Activated naive CD8-positive, alpha-beta T cell treated with anti-CD3 and anti-CD28 coated beads, Interleukin-2, amount 50 U/mL, for 16 hours (primary cell): ENCODE measurements around the gene SLIT1.

ENCODE experiments used
- DNase-seq: peaks from one replicate; pipeline ENCODE4 v3.0.0-alpha.2; 2020; ENCODE audit warnings: low read depth, low spot score

Gene SLIT1

GRCh38 chr10:97024168-97025073 lies 161.3 kb downstream of the SLIT1 start:
- no peak for DNase-seq

GRCh38 chr10:97023401-97024167 lies 162.2 kb downstream of the SLIT1 start:
- no peak for DNase-seq

DNA sequence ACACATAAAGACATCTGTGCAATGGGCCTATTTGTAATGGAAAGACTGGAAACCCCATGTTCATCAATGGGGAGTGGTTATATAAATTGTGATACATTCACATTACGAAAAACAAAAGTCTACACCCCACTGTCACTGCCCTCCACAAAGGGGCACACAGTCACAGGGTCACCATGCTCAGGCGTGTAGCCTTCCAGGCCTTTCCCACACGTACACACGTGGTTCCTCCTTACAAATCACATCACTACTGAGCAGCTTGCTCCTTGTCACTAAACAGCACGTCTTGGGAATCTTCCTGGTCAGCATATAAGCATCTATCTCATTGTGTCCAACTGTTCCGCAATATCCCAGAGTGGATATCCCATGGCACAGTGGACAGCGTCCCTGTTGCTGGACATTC lies 163.1 kb downstream of the SLIT1 start:
- DNase-seq, result no peak

DNA sequence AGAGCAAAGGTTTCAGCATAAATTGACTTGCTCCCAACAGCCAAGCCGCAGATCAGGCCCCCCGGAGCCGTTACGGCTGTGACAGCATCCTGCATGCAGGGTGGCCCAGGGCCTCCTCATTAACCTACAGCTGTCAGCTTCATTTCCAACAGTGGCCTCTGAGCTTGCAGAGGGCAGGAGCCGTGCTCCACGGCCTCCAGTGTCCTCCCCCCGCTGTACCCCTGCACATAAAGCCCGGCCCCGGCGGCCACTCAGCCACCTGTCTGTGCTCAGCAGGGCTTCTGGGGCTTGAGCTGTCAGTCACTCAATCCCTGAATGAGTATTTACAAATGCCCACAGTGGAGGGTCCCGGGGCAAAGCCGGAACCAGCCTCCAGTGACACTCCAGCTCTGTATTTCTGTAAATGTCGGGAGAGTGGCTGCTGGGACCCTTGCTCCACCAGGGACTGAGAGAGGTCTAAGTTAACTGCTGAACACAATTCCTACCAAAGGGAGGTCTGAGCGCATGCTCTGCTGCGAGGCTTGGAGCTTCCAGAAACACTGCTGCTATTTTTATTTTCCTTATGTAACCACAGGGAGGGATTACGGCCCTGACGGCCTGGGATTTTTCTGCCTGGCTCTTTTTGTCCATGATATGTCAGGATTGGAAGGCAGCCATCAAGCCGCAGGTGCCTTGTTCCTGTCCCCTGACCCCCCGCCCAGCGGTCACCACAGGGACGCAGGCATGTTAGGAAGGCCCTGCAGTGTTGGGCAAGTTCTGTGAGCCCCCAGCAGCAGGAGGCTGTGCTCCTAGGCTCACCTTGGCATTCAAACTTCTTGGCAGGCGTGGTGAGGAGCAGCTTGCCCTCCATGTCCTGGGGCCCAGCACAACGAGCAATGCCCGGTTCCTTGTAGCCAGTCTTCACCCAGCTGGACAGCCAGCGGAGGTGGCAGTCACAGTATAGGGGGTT lies 165.0 kb downstream of the SLIT1 start:
- DNase-seq, result no peak

DNA sequence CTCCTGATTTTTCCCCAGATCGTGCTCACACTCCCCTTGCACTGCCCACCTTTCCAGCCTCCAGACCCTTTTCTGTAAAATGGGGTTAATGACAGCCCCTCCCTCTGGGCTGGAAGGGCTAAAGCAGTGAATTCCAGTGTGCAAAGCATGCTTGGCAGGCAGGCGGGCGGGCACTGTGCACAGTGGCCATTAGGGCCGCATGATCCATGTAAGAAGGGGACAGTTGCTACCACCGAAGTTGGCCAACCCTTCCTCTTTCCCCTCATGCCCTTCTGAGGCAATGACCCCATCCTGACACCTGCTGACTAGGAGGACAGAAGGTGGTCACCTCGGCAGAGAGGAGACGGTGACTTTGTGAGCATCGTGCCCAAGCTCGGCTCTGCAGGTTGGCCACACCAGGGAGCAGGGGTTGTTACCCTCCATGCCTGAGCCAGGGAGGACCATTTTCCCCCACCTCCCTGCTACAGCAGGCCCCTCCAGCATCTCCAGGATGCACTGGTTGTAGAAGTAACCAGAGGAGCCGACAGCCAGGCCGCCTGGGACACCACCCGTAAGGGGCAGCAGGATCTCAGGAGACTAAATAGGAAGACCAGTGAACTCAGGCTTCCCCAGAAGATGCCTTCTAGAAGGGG lies 166.4 kb downstream of the SLIT1 start:
- DNase-seq, result no peak

DNA sequence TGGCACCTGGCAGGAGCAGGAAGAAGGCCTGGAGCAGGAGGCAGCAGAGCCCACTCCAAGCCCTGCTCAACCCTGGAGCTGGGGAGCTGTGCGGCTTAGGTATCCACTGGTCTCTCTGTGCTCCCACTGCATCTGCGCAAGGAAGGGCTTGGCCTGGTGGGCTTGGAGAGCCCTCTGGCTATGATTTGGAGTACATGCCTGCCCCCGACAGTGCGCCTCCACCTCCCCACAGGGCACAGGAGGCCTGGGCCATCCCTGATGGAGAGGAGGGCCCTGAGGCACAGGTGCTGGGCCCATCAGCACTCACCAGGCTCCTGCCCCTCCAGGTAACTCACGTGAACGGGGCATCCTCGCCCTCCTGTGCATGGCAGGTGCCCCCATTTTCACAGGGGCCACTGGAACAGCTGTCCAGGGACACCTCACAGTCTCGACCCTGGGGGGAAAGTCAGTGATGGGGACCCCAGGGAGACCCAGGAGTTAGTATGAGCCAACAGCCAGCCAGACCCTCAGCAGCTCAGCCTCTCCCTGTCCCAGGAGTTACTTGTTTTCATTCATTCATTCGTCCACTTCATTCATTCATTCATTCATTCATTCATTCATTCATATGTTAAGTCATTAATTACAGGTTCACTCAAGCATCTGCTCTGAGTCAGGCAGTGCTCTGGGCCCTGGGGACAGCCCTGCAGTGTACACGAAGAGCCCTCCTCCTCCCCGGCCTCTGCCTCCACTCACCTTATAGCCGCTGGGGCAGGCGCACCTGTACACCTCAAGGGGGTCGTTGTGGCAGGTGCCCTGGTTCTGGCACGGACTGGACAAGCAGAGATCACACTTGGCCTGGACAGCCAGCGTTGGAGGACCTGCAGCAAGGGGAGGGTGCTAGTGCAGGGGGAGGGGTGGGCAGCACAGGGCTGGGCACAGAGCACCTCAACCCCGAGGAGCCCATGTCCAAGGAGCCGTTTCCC lies 167.2 kb downstream of the SLIT1 start:
- DNase-seq, result no peak

DNA sequence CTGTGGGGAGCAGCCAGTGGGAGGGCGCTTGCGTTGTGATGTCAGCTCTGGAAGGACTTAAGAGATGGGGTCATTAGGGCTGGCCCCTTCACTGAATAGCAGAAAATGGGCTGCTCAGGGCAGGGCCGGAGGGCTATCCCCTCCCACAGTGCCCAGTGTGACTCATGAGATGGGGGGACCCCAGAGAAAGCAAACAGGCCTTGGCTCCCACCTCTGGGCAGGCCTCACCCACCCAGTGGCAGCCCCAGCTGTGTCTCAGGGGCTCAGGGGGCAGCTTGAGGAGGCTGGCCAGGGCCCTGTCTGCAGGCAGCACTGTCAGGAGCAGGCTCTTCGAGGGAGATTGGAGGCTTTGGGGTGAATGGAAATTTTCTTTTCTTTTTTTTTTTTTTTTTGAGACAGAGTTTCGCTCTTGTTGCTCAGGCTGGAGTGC lies 168.3 kb downstream of the SLIT1 start:
- DNase-seq, result no peak

GRCh38 chr10:97016728-97017473 lies 168.9 kb downstream of the SLIT1 start:
- DNase-seq, result no peak

- DNase-seq, result no peak
Observed at GRCh38 chr10:97015240-97015639, 170.5 kb downstream of the SLIT1 start.

- DNase-seq, result no peak
Observed at GRCh38 chr10:97013983-97014382, 171.8 kb downstream of the SLIT1 start.

- DNase-seq, result no peak
Observed at GRCh38 chr10:97013568-97013967, 172.2 kb downstream of the SLIT1 start.

DNA sequence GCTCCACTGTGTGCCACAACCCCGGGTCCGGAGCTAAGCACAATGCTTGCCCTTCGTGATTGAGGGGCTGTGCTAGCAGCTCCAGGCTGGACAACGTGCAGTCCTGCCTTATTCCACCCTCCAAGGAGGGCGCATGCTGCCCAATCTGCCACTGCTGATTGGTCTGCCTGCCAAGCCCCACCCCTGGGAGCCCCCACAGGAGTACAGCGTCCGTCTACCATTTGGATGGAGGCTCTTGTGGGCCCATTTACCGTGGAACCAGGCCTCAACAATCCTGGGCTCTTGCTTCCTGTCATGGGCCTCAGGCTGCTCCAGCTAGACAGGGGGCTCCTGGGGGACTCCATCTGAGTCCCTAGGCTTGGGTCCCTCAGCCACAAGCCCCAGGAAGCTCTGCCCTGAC lies 173.3 kb downstream of the SLIT1 start:
- no peak for DNase-seq

- DNase-seq, result no peak
Observed at GRCh38 chr10:97011397-97011796, 174.4 kb downstream of the SLIT1 start.

DNA sequence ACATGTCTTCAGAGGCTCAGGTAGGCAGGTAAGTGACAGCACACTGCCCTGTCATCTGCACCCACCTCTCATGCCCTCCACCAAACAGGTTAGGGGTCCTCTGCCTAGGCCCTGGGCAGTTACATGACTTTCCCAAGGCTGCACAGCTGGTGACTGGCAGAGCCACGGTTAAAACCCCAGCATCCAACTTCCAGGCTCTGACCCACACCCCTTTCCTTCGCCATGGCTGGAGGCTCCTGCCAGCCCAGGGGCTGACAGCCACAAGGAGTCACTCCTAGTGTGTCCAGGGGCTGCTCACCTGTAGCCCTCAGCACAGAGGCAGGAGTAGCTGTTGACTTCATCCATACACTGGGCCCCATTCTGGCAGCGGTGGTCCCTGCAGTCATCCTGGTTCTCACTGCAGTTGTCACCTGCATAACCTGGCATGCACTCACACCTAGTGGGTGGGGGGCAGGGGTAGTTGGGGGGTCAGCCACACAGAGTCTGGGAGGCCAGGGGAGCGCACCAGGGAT lies 175.0 kb downstream of the SLIT1 start:
- no peak for DNase-seq

DNA sequence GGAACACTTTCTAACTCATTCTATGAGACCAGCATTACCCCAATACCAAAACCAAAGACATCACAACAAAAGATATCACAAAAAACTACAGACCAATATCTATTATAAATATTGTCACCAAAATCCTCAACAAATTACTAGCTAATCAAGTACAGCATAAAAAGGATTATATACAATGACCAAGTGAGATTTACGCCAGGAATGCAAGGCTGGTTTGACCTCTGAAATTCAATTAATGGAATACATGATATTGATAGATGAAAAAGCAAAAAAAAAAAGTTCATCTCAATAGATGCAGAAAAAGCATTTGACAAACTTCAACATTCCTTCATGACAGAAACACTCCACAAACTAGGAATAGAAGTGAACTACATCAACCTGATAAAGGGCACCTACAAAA lies 178.3 kb downstream of the SLIT1 start:
- no peak for DNase-seq

- DNase-seq, result no peak
Observed at GRCh38 chr10:97006364-97006763, 179.4 kb downstream of the SLIT1 start.

- no peak for DNase-seq
Observed at GRCh38 chr10:97005349-97005748, 180.4 kb downstream of the SLIT1 start.

GRCh38 chr10:97004591-97004990 lies 181.2 kb downstream of the SLIT1 start:
- no peak for DNase-seq

DNA sequence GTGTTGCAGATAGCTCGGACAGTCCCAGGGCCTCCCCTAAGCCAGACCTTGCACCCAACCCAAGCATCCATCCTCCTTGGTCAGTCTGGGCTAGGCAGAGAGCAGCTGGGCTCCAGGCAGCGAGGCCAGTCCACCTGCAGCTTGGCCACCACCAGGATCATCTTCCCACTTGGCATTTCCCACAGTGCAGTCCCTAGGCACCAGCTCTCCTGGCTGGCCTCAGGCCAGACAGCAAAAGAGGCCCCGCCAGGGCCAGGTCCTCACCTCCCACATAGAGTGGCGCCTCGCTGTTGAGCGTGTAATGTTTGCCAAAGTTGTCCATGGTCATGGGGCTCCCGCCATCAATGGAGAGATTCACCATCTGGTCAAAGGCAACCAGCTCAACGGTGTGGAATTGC lies 182.0 kb downstream of the SLIT1 start:
- DNase-seq, result no peak
